ENCODE data around the gene PTGES2.

DNA sequence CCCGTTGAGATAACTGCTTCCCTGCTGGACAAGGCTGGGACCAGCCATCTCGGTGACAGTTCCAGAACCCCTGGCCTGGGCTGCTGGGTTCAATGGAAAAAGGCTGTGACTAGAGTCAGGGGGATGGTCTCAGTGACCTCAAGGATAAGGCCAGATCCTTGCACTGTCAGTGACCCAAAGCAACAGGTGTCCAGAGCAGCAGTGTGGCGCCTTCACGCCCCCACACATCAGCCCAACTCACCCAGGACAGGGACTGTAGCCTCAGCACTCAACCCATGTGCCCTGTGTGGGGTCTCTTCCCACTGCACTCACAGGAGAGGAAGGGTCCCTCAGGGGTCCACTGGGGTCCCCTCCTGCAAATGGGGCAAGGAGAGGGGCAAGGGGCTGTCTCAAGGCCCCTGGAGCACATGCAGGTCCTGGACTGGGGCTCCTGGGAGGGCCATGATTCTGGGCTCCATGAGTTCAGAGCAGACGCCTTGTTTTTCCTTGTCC is 21.0 kb upstream of the PTGES2 start:
- TF ChIP-seq, protein P1, sequence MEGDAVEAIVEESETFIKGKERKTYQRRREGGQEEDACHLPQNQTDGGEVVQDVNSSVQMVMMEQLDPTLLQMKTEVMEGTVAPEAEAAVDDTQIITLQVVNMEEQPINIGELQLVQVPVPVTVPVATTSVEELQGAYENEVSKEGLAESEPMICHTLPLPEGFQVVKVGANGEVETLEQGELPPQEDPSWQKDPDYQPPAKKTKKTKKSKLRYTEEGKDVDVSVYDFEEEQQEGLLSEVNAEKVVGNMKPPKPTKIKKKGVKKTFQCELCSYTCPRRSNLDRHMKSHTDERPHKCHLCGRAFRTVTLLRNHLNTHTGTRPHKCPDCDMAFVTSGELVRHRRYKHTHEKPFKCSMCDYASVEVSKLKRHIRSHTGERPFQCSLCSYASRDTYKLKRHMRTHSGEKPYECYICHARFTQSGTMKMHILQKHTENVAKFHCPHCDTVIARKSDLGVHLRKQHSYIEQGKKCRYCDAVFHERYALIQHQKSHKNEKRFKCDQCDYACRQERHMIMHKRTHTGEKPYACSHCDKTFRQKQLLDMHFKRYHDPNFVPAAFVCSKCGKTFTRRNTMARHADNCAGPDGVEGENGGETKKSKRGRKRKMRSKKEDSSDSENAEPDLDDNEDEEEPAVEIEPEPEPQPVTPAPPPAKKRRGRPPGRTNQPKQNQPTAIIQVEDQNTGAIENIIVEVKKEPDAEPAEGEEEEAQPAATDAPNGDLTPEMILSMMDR (IDR thresholded peaks at IDR 0.05; ENCODE audit: low read depth, low read length) = no peak
- no peak for TF ChIP-seq EZH2phosphoT487 (IDR thresholded peaks at IDR 0.05; ENCODE audit: low read depth)

Measured in OCI-LY3 (cell line).